ENCODE data around the gene KCNH6. TPM values are rescaled to one million over a fixed set of nuclear protein-coding genes. Genes with fewer than 3 reads are reported as not detected.

The KCNH6 gene
- polyA plus RNA-seq, 1 of the 3 experiments (the other 2 are of a cell fraction), result 0.15 TPM

DNA sequence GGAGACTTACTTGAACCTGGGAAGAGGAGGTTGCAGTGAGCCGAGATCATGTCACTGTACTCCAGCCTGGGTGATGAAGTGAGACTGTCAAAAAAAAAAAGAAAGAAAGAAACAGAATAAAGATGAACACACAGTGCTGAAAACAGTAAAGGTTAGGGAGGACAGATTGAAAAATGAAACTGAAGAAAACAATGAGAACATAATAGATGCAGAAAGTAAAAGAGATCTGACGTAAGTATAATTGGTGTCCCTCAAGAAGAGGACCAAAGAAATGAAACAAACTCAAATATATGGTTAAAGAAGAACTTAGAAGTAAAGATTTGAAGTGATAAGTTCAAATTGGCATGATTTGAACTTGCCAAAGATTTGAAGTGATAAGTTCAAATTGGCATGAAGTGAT, 34.3 kb downstream of the KCNH6 start (continued):
- TF ChIP-seq FOXJ3 (CRISPR knock-in tag; IDR thresholded peaks at IDR 0.05) (no peak), RFX5 (IDR thresholded peaks at IDR 0.05; ENCODE audit: low read length) (no peak), JUND (IDR thresholded peaks at IDR 0.05) (no peak), NFIC (IDR thresholded peaks at IDR 0.05; ENCODE audit: borderline replicate concordance) (no peak), MEF2A (IDR thresholded peaks at IDR 0.05; ENCODE audit: borderline replicate concordance, low read depth) (no peak), GABPA (IDR thresholded peaks at IDR 0.05; ENCODE audit: low read depth) (no peak)

DNA sequence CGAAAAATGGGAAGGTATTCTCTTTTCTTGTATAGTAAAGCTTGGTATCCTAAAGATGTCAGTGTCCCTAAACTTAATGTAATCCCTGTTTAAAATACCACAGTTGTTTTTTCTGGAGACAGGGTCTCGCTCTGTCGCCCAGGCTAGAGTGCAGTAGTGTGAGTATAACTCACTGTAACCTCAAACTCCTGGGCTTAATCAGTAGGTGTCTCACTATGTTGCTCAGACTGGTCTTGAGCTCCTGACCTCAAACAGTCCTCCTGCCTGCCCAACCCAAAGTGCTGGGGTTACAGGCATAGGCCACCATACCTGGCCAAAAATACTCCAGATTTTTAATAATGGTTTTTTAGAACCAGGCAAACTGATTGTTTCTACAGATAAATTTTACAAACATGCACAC, 35.3 kb downstream of the KCNH6 start:
- TF ChIP-seq EP300 (IDR thresholded peaks at IDR 0.05; ENCODE audit: borderline replicate concordance in 1 of 2, low read depth in 1 of 2, low read length in 1 of 2) (no peak), ELF1 (IDR thresholded peaks at IDR 0.05) (no peak), GATA2 (CRISPR knock-in tag; IDR thresholded peaks at IDR 0.05) (no peak), RAD21 (IDR thresholded peaks at IDR 0.05; ENCODE audit: low read length) (no peak), FOXJ3 (CRISPR knock-in tag; IDR thresholded peaks at IDR 0.05) (no peak), JUND (IDR thresholded peaks at IDR 0.05) (no peak), GABPA (IDR thresholded peaks at IDR 0.05; ENCODE audit: low read depth) (no peak), TCF12 (IDR thresholded peaks at IDR 0.05) (no peak), MXI1 (IDR thresholded peaks at IDR 0.05; ENCODE audit: low read depth, low read length) (no peak), SMC3 (IDR thresholded peaks at IDR 0.05; ENCODE audit: low read depth, low read length) (no peak), SIN3A (IDR thresholded peaks at IDR 0.05; ENCODE audit: borderline replicate concordance, low read depth, low read length) (no peak), CHD2 (IDR thresholded peaks at IDR 0.05; ENCODE audit: low read length, partially characterized antibody) (no peak)
- TF ChIP-seq, protein P1, sequence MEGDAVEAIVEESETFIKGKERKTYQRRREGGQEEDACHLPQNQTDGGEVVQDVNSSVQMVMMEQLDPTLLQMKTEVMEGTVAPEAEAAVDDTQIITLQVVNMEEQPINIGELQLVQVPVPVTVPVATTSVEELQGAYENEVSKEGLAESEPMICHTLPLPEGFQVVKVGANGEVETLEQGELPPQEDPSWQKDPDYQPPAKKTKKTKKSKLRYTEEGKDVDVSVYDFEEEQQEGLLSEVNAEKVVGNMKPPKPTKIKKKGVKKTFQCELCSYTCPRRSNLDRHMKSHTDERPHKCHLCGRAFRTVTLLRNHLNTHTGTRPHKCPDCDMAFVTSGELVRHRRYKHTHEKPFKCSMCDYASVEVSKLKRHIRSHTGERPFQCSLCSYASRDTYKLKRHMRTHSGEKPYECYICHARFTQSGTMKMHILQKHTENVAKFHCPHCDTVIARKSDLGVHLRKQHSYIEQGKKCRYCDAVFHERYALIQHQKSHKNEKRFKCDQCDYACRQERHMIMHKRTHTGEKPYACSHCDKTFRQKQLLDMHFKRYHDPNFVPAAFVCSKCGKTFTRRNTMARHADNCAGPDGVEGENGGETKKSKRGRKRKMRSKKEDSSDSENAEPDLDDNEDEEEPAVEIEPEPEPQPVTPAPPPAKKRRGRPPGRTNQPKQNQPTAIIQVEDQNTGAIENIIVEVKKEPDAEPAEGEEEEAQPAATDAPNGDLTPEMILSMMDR (IDR thresholded peaks at IDR 0.05), result no peak
- TF ChIP-seq, protein P2, sequence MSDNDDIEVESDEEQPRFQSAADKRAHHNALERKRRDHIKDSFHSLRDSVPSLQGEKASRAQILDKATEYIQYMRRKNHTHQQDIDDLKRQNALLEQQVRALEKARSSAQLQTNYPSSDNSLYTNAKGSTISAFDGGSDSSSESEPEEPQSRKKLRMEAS (IDR thresholded peaks at IDR 0.05; ENCODE audit: low read depth), result no peak
- TF ChIP-seq, protein P3, sequence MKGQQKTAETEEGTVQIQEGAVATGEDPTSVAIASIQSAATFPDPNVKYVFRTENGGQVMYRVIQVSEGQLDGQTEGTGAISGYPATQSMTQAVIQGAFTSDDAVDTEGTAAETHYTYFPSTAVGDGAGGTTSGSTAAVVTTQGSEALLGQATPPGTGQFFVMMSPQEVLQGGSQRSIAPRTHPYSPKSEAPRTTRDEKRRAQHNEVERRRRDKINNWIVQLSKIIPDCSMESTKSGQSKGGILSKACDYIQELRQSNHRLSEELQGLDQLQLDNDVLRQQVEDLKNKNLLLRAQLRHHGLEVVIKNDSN (IDR thresholded peaks at IDR 0.05; ENCODE audit: borderline replicate concordance, low read depth), result no peak
- TF ChIP-seq, protein P4, sequence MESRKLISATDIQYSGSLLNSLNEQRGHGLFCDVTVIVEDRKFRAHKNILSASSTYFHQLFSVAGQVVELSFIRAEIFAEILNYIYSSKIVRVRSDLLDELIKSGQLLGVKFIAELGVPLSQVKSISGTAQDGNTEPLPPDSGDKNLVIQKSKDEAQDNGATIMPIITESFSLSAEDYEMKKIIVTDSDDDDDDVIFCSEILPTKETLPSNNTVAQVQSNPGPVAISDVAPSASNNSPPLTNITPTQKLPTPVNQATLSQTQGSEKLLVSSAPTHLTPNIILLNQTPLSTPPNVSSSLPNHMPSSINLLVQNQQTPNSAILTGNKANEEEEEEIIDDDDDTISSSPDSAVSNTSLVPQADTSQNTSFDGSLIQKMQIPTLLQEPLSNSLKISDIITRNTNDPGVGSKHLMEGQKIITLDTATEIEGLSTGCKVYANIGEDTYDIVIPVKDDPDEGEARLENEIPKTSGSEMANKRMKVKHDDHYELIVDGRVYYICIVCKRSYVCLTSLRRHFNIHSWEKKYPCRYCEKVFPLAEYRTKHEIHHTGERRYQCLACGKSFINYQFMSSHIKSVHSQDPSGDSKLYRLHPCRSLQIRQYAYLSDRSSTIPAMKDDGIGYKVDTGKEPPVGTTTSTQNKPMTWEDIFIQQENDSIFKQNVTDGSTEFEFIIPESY (IDR thresholded peaks at IDR 0.05; ENCODE audit: borderline replicate concordance, low read depth), result no peak
- TF ChIP-seq, protein P5, sequence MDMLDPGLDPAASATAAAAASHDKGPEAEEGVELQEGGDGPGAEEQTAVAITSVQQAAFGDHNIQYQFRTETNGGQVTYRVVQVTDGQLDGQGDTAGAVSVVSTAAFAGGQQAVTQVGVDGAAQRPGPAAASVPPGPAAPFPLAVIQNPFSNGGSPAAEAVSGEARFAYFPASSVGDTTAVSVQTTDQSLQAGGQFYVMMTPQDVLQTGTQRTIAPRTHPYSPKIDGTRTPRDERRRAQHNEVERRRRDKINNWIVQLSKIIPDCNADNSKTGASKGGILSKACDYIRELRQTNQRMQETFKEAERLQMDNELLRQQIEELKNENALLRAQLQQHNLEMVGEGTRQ (IDR thresholded peaks at IDR 0.05; ENCODE audit: borderline replicate concordance, low read depth, low read length), result no peak
- DNase-seq, result no peak
- H3K4me3 ChIP-seq (ENCODE audit: low read depth in 2 of 2, low read length in 1 of 2), result no peak overlapping the region
- peaks cover 98% of the 10 kb centered on the region for H3K79me2 ChIP-seq (ENCODE audit: insufficient read depth)
- peaks cover 11% of the 10 kb centered on the region for H3F3A ChIP-seq (replicated peaks; ENCODE audit: insufficient read depth)
- H2AFZ ChIP-seq (ENCODE audit: low read depth), result no peak overlapping the region
- no peak overlapping the region for H3K9ac ChIP-seq
- ChIA-PET POLR2A (no interaction called here), CTCF (interaction anchor here (0.8 to 1.2 kb wide), 2 partner anchors 53 to 133 kb away, joined by 3 to 4 read pairs; no protein-coding TSS in a partner anchor)
- 98% methylated on average over 3 of the region's 3 CpGs for WGBS (ENCODE audit: low lambda C conversion rate)
- H4K20me1 ChIP-seq (ENCODE audit: insufficient read depth), result peaks cover 95% of the 10 kb centered on the region
- peaks cover 3 to 24% of the 10 kb centered on the region in 2 experiments for H3K36me3 ChIP-seq (replicated peaks in 1 of 2; ENCODE audit: control insufficient read depth in 1 of 2, insufficient read depth in 2 of 2, low read length in 1 of 2)
- H3K27ac ChIP-seq (ENCODE audit: low read depth in 2 of 2, low read length in 1 of 2), result no peak overlapping the region
- H3K27me3 ChIP-seq (ENCODE audit: insufficient read depth), result no peaks in the 10 kb centered on the region
- H3K9me2 ChIP-seq, result no peaks in the 10 kb centered on the region
- H3K9me3 ChIP-seq, result no peaks in the 10 kb centered on the region
- peaks cover 0 to 10% of the 10 kb centered on the region in 2 experiments; a peak in 2 of 4 replicates for H3K4me1 ChIP-seq (ENCODE audit: control insufficient read depth in 1 of 2, insufficient read depth in 2 of 2, low read depth in 1 of 2, low read length in 1 of 2)
- no peak overlapping the region for H3K4me2 ChIP-seq

All from SK-N-SH (cell line).